NCI-H1092 treated with DMSO at 0.1 percent for 48 hours (cell line): Measurements from ENCODE around the gene ZFP64.
"Not testable (repeated sequence)": the region's sequence is repeated elsewhere in the genome, so short reads cannot be mapped to it uniquely, and the experiment has no call there.

Experiments used
- DNase-seq: peaks from one replicate; lab custom pipeline; 2025; lab: John Stamatoyannopoulos, UW

Gene ZFP64

GRCh38 chr20:52191132-52191915 lies at the start of gene ZFP64:
Gene ZFP64, minus strand, starts transcription at chr20:52191779. Its CDS starts 143 bp downstream, at chr20:52191636.
- peak; percentile 62 for DNase-seq

GRCh38 chr20:52240802-52241201 lies 49.2 kb upstream of the ZFP64 start:
- DNase-seq = no peak

DNA sequence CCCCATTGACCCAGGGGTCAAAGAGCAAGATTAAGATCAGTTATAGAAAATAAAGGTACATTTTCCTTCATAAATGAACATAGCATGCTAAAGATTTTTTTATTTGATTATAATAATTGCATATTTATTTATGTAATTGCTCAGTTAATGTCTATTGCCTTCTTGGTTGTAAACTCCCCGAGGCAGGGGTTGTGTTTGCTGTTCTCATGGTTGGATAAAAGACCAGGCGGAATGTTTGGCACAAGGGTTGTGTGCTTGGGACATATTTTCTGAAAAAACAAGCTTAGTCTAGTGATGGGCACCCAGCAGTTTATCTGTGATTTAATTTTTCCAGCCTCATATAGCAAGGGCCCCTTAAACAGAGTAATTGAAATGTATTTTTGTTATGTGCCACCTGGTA lies 47.5 kb upstream of the ZFP64 start:
- DNase-seq = no peak

DNA sequence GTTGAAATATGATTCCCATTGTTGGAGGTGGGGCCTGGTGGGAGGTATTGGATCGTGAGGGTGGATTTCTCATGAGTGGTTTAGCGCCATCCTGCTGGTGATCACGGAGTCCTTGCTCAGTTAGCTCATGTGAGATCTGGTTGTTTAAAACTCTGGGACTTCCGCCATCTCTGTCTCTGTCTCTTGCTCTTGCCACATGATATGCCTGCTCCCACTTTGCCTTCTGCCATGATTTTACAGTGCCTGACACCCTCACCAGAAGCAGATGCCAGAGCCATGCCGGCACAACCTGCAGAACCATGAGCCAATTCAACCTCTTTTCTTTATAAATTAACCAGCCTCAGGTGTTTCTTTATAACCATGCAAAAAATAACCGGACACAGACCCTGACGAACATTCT lies 44.7 kb upstream of the ZFP64 start:
- no peak for DNase-seq

DNA sequence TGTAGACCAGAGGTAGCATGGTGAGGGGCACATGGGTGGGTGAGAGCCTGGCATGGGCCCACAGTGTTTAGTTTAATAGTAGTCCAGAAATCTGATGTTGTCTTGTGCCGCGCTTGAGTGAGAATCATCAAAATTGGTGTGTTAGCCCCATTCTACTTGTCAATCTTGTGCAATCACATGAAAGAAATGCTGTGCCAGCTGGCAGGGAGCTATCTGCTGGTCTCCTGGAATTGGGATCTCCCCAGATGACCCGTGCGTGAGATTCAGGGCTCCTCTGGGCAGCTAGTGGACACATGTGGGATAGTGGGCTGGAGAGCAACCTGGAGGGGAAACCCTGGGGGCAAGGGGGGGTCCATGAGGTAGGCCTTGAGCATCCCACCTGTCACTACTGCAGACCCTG lies 43.5 kb upstream of the ZFP64 start:
- DNase-seq = no peak

- no peak for DNase-seq
Measured at GRCh38 chr20:52234302-52235045, 42.9 kb upstream of the ZFP64 start.

- DNase-seq = no peak
Measured at GRCh38 chr20:52231230-52231746, 39.7 kb upstream of the ZFP64 start.

DNA sequence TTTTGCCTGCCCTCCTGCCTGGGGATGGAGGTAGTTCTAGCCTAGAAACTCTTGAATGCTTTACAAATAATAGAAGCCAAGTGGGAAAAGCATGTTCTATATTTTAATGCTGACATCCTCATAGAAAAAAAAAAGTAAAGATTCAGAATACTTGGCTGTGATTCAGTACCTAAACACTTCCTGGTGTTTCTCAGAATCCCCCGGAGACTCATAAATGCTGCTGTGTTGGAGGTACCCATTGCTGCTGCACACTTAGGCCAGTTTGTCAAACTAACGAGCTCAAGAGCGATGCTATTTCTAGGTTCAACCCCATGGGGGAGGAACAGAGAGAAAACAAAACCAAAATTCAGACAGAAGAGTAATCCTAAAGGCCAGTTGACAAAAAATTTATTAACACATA lies 38.8 kb upstream of the ZFP64 start:
- DNase-seq = no peak

GRCh38 chr20:52229346-52229745 lies 37.8 kb upstream of the ZFP64 start:
- not testable (repeated sequence) for DNase-seq

DNA sequence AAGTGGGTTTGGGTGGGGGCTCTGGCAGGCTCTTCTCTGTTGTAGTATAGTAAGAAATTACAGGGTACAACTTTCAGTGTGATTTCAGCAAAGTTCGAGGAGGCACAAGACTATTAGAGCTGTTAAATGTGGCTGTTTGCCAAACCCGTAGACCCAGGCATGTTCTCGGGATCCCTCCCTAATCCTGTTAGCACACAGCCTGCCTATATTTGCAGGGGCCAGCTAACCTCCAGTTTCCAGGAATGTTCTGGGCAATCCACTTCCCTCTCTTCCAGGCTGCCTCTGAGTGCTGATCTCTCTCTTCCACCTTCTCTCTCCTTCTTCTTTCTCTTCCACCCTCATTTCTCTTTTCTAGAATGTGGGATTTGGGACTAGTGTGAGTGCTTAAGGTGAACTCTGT lies 34.8 kb upstream of the ZFP64 start:
- no peak for DNase-seq

DNA sequence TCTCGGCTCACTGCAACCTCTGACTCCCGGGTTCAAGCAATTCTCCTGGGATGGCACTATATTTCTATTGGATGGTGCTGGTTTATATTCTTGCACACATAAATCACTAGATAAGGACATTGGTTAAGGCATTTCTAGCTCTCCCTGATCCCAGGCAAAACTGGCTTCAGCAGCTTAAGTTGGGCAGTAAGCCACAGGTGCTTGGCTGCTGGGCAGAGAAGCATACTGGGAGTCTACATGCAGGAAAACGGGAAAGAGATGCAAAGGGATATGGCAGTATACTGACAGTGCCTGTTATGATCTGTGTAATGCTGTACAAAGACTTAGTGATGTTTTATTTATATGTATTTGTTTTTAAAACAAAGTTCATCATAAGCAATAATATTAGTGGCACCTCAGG lies 33.3 kb upstream of the ZFP64 start:
- DNase-seq = no peak

GRCh38 chr20:52221362-52221761 lies 29.8 kb upstream of the ZFP64 start:
- not testable (repeated sequence) for DNase-seq

- not testable (repeated sequence) for DNase-seq
Measured at GRCh38 chr20:52220891-52221290, 29.3 kb upstream of the ZFP64 start.

- no peak for DNase-seq
Measured at GRCh38 chr20:52219441-52219840, 27.9 kb upstream of the ZFP64 start.

- DNase-seq = no peak
Measured at GRCh38 chr20:52217689-52218395, 26.3 kb upstream of the ZFP64 start.

DNA sequence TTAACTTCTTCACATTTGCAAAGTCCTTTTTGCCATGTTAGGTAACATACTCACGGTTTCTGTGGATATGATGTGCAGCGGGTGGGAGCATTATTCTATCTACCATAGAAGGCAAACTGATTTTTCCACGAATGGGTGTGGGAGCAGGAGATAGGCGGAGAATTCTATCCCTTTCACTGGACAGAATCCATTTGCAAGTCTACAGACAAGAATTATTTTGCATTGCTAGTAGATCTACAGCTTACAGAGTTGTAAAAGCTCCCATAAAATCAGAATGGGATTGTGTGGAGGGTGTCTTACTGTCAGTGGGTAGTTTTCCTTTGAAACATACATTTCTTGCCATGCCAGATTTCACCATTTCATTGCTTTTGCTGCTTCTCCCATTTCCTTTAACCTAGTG lies 22.4 kb upstream of the ZFP64 start:
- DNase-seq = no peak

DNA sequence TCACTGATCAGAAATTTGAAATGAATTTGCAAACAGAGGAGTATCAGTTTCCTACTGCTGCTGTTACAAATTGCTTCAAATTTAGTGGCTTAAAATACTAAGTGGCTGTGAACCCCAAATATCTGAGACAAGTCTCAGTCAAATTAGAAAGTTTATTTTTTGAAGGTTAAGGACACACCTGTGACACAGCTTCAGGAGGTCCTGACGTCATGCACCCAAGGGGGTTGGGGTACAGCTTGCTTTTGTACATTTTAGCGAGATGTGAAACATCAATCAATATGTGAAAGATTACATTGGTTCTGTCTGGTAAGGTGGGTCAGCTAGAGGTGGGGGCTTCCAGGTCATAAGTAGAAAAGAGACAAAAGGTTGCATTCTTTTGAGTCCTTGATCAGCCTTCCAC lies 21.4 kb upstream of the ZFP64 start:
- DNase-seq = no peak

- DNase-seq = no peak
Measured at GRCh38 chr20:52210037-52210990, 18.7 kb upstream of the ZFP64 start.

DNA sequence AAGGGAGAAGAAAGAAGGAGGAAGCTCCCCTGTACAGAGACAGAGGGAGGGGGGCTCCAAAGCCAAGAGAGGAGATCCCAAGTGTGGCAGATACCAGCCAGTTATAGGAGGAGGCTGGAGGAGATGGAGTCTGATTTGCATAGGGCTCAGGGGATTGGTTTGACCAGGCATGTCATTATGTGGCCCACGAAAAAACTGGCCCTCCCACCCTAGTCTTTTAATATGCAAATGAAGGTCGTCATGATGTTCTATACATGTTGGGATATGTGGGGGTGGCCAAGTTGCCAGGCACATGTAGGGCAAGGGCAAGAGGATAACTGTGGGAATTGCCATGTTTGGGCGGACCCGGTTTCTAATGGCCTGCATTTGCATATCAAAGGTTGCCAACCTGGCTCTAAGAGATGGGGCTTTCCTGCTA lies 17.6 kb upstream of the ZFP64 start:
- no peak for DNase-seq

- no peak for DNase-seq
Measured at GRCh38 chr20:52207020-52207810, 15.6 kb upstream of the ZFP64 start.

DNA sequence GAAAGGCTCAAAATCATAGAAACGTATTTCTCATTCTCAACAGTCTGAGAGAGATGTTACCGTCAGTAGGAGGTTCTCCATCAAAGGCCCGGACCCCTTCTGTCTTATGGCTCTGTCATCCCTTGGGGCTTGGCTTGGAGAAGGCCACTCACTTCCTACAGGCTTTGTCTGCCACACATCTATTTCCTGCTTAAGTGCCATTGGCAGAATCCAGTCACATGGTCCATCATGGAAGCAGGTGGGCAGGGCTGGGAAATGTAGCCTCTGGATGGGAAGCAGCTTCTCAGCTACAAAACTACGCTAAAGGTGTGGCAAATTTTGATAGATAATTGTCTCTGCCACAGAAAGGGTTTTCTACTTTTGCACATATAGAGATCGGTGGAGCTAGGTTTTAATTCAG lies 12.6 kb upstream of the ZFP64 start:
- no peak for DNase-seq
